ENCODE data around the gene TNS1.

The TNS1 gene

DNA sequence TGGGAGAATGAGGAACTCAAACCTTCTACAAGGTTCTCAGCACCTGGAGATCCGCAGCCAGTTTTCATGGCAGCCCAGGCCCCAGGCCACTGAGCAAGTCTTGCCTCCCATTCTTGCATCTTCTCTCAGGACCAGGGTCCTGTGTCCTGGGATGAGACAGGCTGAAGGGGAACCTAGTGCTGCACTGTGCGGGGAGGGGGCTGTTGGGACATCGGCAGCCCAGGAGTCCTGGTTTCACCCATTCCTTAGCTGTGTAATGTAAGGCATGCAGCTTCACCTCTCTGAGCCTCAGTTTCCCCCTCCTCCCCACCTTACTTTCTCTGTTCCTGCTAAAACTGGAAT lies 43.9 kb downstream of the TNS1 start:
- Histone ChIP-seq H3K4me2 (ENCODE audit: low read length) (no peak overlapping the region), H3K36me3 (ENCODE audit: insufficient read depth, low read length) (no peaks in the 10 kb centered on the region), H3K4me1 (ENCODE audit: control insufficient read depth, insufficient read depth, low read length) (no peaks in the 10 kb centered on the region), H3K9me3 (replicated peaks; ENCODE audit: low read length) (no peaks in the 10 kb centered on the region), H3K4me3 (ENCODE audit: low read length) (no peak overlapping the region), H3K9ac (ENCODE audit: low read depth, low read length) (no peak overlapping the region), H3K27me3 (ENCODE audit: control insufficient read depth, insufficient read depth, low read length) (no peaks in the 10 kb centered on the region)

DNA sequence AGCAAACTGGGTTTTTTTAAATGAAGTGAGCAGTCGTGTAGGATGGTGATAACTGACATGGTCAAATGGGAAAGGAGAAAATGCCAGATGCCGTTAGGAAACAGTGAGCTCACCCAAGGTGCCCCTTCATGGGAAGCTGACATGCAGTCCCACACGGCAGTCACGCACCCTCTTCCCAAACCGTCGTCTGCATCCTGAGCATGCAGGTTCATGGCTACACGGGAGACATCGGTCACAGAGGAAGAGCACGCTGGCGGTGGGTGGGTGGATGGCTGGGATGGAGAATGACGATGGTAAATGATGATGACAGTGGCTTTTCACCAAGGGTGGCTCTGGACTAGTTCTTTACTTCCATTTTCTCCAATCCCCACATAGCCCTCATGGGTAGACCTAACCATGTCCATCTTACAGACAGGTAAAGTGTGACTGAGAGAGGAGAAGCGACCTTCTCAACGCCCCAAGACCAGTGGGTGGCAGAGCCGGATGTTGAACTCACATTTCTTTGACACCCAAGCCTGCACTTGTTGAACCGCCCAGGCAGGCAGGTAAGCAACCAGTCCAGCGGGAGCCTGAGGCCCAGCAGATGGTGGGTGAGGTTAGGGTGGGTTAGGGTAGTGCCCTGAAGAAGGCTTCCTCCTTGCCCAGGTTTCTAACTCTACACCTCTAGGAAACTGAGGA lies 44.5 kb downstream of the TNS1 start:
- H3K4me2 ChIP-seq (ENCODE audit: low read length), result no peak overlapping the region
- no peak overlapping the region for H3K4me3 ChIP-seq (ENCODE audit: low read length)
- H3K9me3 ChIP-seq (replicated peaks; ENCODE audit: low read length), result no peaks in the 10 kb centered on the region
- no peaks in the 10 kb centered on the region for H3K36me3 ChIP-seq (ENCODE audit: insufficient read depth, low read length)
- H3K4me1 ChIP-seq (ENCODE audit: control insufficient read depth, insufficient read depth, low read length), result no peaks in the 10 kb centered on the region
- H3K9ac ChIP-seq (ENCODE audit: low read depth, low read length), result no peak overlapping the region
- no peaks in the 10 kb centered on the region for H3K27me3 ChIP-seq (ENCODE audit: control insufficient read depth, insufficient read depth, low read length)

DNA sequence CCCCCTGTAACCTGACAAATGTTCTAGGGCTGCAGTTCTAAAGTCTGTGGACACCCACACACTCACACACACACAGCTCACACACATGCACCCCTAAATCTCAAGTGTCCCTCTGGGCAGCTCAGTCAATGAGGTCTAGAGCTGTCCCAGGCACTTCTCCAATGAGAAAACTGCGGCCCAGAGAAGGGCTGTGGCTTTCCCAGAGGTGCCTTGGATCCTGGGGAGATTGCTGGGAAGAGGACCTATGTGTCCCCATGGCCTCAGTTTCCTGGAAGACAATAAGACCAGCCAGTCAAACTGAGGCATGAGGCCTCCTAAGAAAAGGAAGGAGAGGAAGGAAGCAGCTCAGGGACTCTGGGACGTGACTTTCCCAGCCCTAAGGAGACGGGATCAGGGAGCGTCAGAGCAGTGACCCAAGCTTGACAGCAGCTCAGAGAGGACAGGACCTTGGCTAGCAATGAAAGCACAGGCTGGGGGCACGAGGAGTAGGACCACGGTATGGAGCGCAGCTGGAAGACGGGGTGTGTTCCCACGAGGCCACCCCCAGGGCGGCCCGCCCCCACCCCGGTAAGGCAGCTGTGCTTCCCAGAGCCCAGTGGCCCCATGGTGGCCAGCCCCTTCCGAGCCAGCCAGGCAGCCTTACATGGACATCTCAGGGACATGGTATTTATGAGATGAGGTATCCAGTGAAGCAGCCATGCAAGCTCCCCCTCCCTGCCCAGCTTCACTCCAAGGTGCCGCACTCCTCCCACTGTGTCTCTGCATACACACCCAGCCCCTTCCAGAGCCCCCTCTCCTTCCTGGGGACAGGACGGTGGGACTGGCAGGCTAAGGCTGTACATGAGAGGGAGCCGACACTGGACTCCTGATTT lies 46.0 kb downstream of the TNS1 start:
- Histone ChIP-seq H3K36me3 (ENCODE audit: insufficient read depth, low read length) (no peaks in the 10 kb centered on the region), H3K4me2 (ENCODE audit: low read length) (no peak overlapping the region)

DNA sequence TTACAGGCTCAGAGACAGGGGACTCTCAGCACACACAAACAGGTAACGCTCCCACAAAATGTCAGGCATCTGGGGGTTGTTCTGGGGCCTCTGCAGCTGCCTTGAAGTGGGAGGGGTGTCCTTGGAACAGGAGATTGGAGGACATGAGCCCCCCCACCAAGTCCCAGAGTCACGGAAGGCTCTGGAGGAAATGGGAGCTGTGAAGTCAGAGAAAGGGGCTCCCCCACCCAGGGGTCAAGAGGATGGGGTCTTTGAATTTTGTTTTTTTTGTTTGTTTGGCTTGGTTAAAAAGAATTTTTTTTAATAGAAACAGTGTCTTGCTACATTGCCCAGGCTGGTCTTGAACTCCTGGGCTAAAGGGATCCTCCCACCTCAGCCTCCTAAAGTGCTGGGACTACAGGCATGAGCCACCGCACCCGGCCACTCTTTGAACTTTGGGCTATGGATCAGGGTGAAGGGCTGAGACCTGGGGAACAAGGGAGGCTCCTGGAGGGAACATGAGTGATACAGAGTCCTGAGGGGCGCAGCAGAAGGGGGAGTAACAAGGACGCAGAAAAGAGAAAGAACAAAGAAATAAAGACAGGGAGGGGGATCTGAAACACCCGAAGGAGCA lies 46.8 kb downstream of the TNS1 start:
- no peak overlapping the region for H3K9ac ChIP-seq (ENCODE audit: low read depth, low read length)
- H3K4me1 ChIP-seq (ENCODE audit: control insufficient read depth, insufficient read depth, low read length), result peaks cover 6% of the 10 kb centered on the region
- no peak overlapping the region for H3K4me3 ChIP-seq (ENCODE audit: low read length)
- no peaks in the 10 kb centered on the region for H3K36me3 ChIP-seq (ENCODE audit: insufficient read depth, low read length)
- no peaks in the 10 kb centered on the region for H3K27me3 ChIP-seq (ENCODE audit: control insufficient read depth, insufficient read depth, low read length)
- no peaks in the 10 kb centered on the region for H3K9me3 ChIP-seq (replicated peaks; ENCODE audit: low read length)
- no peak overlapping the region for H3K4me2 ChIP-seq (ENCODE audit: low read length)

More for the DNA sequence above, 46.0 kb downstream of the TNS1 start:
- Histone ChIP-seq H3K9me3 (replicated peaks; ENCODE audit: low read length) (no peaks in the 10 kb centered on the region), H3K27me3 (ENCODE audit: control insufficient read depth, insufficient read depth, low read length) (no peaks in the 10 kb centered on the region), H3K4me1 (ENCODE audit: control insufficient read depth, insufficient read depth, low read length) (no peaks in the 10 kb centered on the region), H3K4me3 (ENCODE audit: low read length) (no peak overlapping the region), H3K9ac (ENCODE audit: low read depth, low read length) (no peak overlapping the region)

DNA sequence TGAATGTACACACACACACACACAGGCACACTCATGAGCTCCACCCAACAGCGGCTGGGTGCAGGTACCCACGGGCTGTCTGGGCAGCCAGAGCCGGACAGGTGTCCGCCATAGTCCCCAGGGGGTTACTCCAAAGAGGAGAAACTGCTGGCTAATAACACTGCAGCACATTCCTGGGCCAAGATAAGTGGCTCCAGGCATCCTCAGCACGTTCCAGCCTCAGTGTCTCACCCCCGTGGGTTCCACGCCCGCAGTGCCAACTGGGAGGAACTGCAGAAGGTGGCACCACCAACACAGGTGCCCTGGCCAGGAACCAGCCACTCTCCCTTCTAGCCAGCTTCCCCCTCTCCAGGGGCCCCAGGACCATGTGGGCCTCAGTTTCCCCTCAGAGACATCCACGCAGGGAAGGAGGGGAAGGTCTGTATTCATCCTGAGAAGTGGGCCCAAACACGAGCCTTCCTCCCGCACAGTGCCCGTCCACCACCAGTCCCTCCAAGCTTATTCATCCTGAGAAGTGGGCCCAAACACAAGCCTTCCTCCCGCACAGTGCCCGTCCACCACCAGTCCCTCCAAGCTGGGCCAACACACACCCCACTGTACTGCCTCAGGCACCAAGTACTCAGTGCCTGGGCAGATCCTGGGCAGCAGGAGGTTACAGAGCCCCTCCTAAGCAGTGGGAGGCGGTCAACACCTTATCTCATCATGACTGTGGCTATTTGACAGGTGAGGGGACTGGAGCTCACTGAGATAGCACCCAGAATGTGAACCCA lies 47.6 kb downstream of the TNS1 start:
- Histone ChIP-seq H3K36me3 (ENCODE audit: insufficient read depth, low read length) (no peaks in the 10 kb centered on the region), H3K9me3 (replicated peaks; ENCODE audit: low read length) (no peaks in the 10 kb centered on the region), H3K27me3 (ENCODE audit: control insufficient read depth, insufficient read depth, low read length) (no peaks in the 10 kb centered on the region), H3K4me1 (ENCODE audit: control insufficient read depth, insufficient read depth, low read length) (peaks cover 7% of the 10 kb centered on the region), H3K4me2 (ENCODE audit: low read length) (no peak overlapping the region), H3K4me3 (ENCODE audit: low read length) (no peak overlapping the region), H3K9ac (ENCODE audit: low read depth, low read length) (no peak overlapping the region)

DNA sequence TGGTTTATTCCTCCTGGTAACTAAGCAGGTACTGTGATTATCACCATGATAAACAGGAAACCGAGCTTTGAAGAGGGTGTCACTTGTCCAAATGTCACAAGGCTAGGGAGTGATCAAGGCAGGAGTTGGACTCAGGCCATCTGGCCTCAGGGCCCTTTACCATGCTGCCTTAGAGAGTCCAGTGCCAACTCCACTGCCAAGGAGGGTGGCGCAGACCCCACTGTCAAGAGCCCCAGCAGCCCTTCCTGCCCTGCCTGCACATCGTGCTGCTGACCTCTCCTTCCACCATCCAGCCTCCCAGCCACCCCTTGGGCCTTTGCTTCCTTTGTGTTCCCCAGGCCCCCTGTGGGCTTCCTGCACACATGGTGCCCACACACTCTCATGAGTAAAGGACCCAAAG lies 48.3 kb downstream of the TNS1 start:
- H3K4me2 ChIP-seq (ENCODE audit: low read length), result no peak overlapping the region
- H3K4me1 ChIP-seq (ENCODE audit: control insufficient read depth, insufficient read depth, low read length), result peaks cover 7% of the 10 kb centered on the region
- no peak overlapping the region for H3K4me3 ChIP-seq (ENCODE audit: low read length)
- H3K27me3 ChIP-seq (ENCODE audit: control insufficient read depth, insufficient read depth, low read length), result no peaks in the 10 kb centered on the region
- H3K9me3 ChIP-seq (replicated peaks; ENCODE audit: low read length), result no peaks in the 10 kb centered on the region
- H3K36me3 ChIP-seq (ENCODE audit: insufficient read depth, low read length), result no peaks in the 10 kb centered on the region
- no peak overlapping the region for H3K9ac ChIP-seq (ENCODE audit: low read depth, low read length)

DNA sequence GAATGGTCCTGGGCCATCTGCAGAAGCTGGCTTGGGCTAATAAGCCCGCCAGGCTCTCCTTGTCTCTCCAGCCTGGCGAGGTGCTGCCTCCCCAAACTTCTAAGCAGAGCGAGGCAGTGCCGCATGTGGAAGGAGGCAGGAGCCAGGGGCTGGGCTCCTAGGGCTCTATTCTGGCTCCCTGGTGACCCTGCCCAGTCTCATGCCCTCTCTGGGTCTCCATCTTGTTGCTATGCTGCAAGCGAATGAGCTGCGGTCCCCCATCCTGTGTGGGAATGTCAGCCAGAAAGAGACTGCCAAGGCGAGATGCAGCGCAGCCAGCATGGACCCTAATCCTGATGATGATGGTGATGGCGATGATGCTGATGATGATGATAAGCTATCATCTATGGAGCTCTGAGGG lies 48.7 kb downstream of the TNS1 start:
- Histone ChIP-seq H3K27me3 (ENCODE audit: control insufficient read depth, insufficient read depth, low read length) (no peaks in the 10 kb centered on the region), H3K4me2 (ENCODE audit: low read length) (no peak overlapping the region), H3K9ac (ENCODE audit: low read depth, low read length) (no peak overlapping the region), H3K4me1 (ENCODE audit: control insufficient read depth, insufficient read depth, low read length) (peaks cover 7% of the 10 kb centered on the region), H3K4me3 (ENCODE audit: low read length) (no peak overlapping the region), H3K36me3 (ENCODE audit: insufficient read depth, low read length) (no peaks in the 10 kb centered on the region), H3K9me3 (replicated peaks; ENCODE audit: low read length) (no peaks in the 10 kb centered on the region)

DNA sequence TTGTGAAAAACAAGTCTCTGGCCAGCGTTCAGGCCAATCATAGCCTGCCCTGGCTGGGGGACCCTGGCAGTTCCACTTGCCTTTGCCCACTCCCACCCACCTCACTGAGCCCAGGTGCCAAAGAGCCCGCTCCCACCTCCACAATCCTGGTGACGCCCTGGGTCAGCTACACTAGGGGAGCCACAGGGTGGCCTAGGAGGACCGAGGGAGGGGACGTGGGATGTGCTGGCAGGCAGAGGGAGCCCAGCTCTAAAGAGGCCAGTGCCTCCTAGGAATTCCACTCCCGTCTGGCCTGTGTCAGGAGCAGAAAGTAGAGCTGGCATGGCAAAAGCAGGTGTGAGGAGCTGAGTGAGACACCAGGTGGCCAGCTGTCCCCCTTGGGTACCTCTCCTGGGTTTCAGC lies 49.3 kb downstream of the TNS1 start:
- Histone ChIP-seq H3K9ac (ENCODE audit: low read depth, low read length) (no peak overlapping the region), H3K9me3 (replicated peaks; ENCODE audit: low read length) (no peaks in the 10 kb centered on the region), H3K4me1 (ENCODE audit: control insufficient read depth, insufficient read depth, low read length) (peaks cover 7% of the 10 kb centered on the region), H3K4me3 (ENCODE audit: low read length) (no peak overlapping the region), H3K36me3 (ENCODE audit: insufficient read depth, low read length) (no peaks in the 10 kb centered on the region), H3K4me2 (ENCODE audit: low read length) (no peak overlapping the region), H3K27me3 (ENCODE audit: control insufficient read depth, insufficient read depth, low read length) (no peaks in the 10 kb centered on the region)

DNA sequence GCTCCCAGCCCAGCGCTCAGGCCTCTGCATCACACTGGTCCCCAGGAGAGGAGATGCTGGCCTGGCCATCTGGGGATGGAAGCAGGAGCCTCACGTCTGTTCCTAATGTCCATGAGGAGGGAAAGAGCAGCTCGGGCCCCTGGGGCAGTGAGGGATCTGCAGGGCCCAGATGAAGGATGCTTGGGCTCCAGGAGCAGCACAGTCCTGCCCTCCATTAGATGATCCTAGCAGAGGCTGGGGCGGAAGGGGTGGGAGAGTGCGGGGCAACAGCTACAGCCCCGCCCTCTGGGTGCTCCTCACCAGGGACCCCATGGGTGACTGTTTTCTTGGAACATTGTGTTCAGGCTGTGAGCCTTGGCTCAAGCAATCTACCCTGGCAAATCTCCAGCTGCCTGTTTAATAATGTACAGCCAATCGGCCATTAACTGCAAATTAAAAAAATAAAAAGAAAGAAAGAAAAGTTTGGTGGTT lies 49.7 kb downstream of the TNS1 start:
- Histone ChIP-seq H3K27me3 (ENCODE audit: control insufficient read depth, insufficient read depth, low read length) (no peaks in the 10 kb centered on the region), H3K4me1 (ENCODE audit: control insufficient read depth, insufficient read depth, low read length) (peaks cover 7% of the 10 kb centered on the region), H3K9me3 (replicated peaks; ENCODE audit: low read length) (no peaks in the 10 kb centered on the region), H3K4me2 (ENCODE audit: low read length) (no peak overlapping the region), H3K36me3 (ENCODE audit: insufficient read depth, low read length) (no peaks in the 10 kb centered on the region), H3K9ac (ENCODE audit: low read depth, low read length) (no peak overlapping the region), H3K4me3 (ENCODE audit: low read length) (no peak overlapping the region)

DNA sequence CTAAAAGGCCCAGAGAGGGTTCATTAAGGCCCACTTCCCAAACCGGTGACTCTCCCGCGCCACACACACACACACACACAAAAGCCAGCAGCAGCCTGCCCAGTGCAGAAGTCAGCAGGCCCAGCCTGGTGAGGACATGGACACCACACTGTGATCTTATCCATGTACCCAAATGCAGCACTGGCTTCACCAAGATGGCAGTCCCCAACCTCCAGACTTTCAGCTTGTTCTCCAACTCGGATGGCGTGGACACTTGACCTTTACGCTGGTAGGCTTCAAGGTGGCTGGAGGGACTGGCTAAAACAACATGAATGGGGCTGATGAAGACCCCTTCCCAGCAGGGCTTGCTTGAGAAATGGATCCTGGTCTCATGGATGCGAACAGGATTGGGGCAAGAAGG lies 50.4 kb downstream of the TNS1 start:
- Histone ChIP-seq H3K9ac (ENCODE audit: low read depth, low read length) (no peak overlapping the region), H3K9me3 (replicated peaks; ENCODE audit: low read length) (no peaks in the 10 kb centered on the region), H3K4me3 (ENCODE audit: low read length) (no peak overlapping the region), H3K36me3 (ENCODE audit: insufficient read depth, low read length) (no peaks in the 10 kb centered on the region), H3K4me1 (ENCODE audit: control insufficient read depth, insufficient read depth, low read length) (peaks cover 7% of the 10 kb centered on the region), H3K4me2 (ENCODE audit: low read length) (no peak overlapping the region), H3K27me3 (ENCODE audit: control insufficient read depth, insufficient read depth, low read length) (no peaks in the 10 kb centered on the region)

DNA sequence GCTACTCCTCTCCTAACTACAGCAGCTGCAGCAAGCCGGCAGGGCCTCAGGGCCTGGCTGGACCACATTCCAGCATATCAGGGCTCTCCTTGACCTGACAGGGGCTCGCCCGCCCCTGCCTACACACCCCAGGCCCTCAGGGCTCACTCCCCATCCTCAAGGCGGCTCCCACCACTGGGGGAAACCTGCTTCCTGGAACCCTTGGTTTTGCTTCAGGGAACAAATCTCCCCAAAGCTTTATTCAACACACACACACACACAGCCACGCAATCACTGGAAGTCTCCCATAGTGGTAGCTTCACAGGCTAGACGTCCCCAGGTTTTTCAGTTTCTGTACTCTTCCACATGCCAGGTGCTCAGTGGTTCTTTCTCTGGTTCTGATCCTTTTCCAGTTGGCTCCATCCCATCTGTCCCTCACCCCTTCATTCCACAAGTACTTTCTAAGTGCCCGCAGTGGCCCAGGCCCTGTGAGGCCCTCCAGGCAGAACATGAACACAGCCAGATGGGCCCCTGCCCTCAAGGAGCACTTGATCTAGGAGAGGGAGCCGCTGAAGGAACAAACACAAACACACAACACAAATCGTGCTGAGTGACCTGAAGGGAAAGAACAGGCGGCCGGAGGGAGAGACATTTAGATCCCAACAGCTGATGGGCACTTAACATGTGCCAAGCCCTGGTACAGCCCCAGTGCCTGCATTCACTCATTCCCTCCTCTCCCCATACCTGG lies 51.1 kb downstream of the TNS1 start:
- H3K9me3 ChIP-seq (replicated peaks; ENCODE audit: low read length), result no peaks in the 10 kb centered on the region
- no peak overlapping the region for H3K4me2 ChIP-seq (ENCODE audit: low read length)
- no peak overlapping the region for H3K4me3 ChIP-seq (ENCODE audit: low read length)
- peaks cover 7% of the 10 kb centered on the region for H3K4me1 ChIP-seq (ENCODE audit: control insufficient read depth, insufficient read depth, low read length)
- H3K9ac ChIP-seq (ENCODE audit: low read depth, low read length), result no peak overlapping the region
- H3K27me3 ChIP-seq (ENCODE audit: control insufficient read depth, insufficient read depth, low read length), result no peaks in the 10 kb centered on the region
- H3K36me3 ChIP-seq (ENCODE audit: insufficient read depth, low read length), result no peaks in the 10 kb centered on the region
